Testis (tissue), 3 donors: ENCODE measurements around the gene ATP6V0D1. TPM values are rescaled to one million over a fixed set of nuclear protein-coding genes. Genes with fewer than 3 reads are reported as not detected.

Experiments used
- DNase-seq: peaks from one replicate; pipeline ENCODE4 v3.0.0-alpha.2; 2019
- H3K27ac ChIP-seq, 2 donors: fragments of 200-600 bp; sonication (generic); one replicate each; pipeline ENCODE4 v1.5.1; 2019
- H3K27me3 ChIP-seq: fragments of 200-600 bp; sonication (generic); one replicate; pipeline ENCODE4 v1.5.1; 2019
- H3K36me3 ChIP-seq: fragments of 200-600 bp; sonication (generic); one replicate; pipeline ENCODE4 v1.5.1; 2017; ENCODE audit warnings: low read depth; ENCODE audit errors: missing control alignments
- H3K4me1 ChIP-seq: fragments of 200-600 bp; sonication (generic); one replicate; pipeline ENCODE4 v1.5.1; 2019
- H3K4me3 ChIP-seq, 2 donors: fragments of 200-600 bp; sonication (generic); one replicate each; pipeline ENCODE4 v1.5.1; 2017 to 2019
- H3K9me3 ChIP-seq: fragments of 200-600 bp; sonication (generic); one replicate; pipeline ENCODE4 v1.5.1; 2017
- POLR2A ChIP-seq: fragments of 450-650 bp; IDR thresholded peaks from one replicate; pipeline ENCODE4 v1.6.1; 2017; ENCODE audit warnings: antibody characterized with exemption, mild to moderate bottlenecking, moderate library complexity
- WGBS, 2 donors: methylation state at CpG; one replicate each; pipeline ENCODE4 v1.1.5; 2018; 5-methylcytosine and 5-hydroxymethylcytosine counted together
- intact Hi-C: fragments of 100-400 bp; cut with DNase I; formaldehyde crosslinking; loops from one replicate; pipeline ENCODE4 v1.15.1; 2023; ENCODE audit warnings: low total_unique reads
- polyA plus RNA-seq: library from polyadenylated mRNA; stranded (reverse); fragments of 350-450 nt; fragmentation: Illumina TruSeq; extraction: RNeasy Lipid Tissue Mini Kit (QIAGEN cat#74804); gene quantifications from one replicate; pipeline ENCODE4 v1.2.3, GENCODE V29; 2014; ENCODE audit warnings: low read depth, low replicate concordance; ENCODE audit not compliant: insufficient read depth
- total RNA-seq, 2 donors: library from RNA; depleted of rRNA; stranded (reverse); fragments of >200 nt; gene quantifications; one replicate each; pipeline ENCODE4 v1.2.3, GENCODE V29; 2016
- TF ChIP-seq, protein P1 (sequence below), 3 experiments: fragments of 450-650 bp in 2 of 3; fragments of 200-600 bp in 1 of 3; sonication (generic) in 1 of 3; IDR thresholded peaks; one replicate each; pipeline ENCODE4 v1.5.1; 2016 to 2019; ENCODE audit warnings: antibody characterized with exemption in 3 of 3, mild to moderate bottlenecking in 2 of 3, moderate library complexity in 1 of 3

The ATP6V0D1 gene
- total and polyA plus RNA-seq, 3 donors from 2014 or later, result 95.0 to 165 (median 135) TPM

DNA sequence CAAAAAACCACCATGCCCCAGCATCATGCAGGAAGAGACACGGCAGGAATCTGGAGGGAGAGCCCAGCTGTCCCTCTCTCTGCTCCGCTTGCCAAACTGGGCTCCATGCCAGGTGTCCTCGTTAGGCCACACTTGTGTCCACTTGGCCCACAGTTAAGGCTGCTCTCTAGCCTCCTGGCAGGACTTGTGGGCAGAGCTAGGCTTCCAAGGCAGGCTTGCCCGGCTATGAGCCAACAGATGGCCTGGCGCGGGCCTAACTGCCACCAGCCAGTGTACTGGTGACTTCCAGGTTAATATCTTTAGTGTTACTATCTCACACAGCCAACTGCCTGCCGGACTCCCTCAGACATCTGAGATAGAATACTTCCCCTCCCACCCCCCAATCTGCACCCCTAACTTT is 10.6 kb downstream of the ATP6V0D1 start:
- H3K9me3 ChIP-seq, result no peaks in the 10 kb centered on the region
- DNase-seq, result peak; percentile 93
- 36 to 46% methylated on average over 6 to 7 of the region's 7 CpGs for WGBS, 2 donors
- no peaks in the 10 kb centered on the region for H3K27me3 ChIP-seq
- H3K36me3 ChIP-seq, result no peaks in the 10 kb centered on the region
- intact Hi-C loops, result no loop called here
- H3K4me1 ChIP-seq, result peaks cover 16% of the 10 kb centered on the region
- peak overlapping the region in 1 of 2 donors; percentile 14 for H3K27ac ChIP-seq
- TF ChIP-seq POLR2A, result no peak
- TF ChIP-seq, protein P1, sequence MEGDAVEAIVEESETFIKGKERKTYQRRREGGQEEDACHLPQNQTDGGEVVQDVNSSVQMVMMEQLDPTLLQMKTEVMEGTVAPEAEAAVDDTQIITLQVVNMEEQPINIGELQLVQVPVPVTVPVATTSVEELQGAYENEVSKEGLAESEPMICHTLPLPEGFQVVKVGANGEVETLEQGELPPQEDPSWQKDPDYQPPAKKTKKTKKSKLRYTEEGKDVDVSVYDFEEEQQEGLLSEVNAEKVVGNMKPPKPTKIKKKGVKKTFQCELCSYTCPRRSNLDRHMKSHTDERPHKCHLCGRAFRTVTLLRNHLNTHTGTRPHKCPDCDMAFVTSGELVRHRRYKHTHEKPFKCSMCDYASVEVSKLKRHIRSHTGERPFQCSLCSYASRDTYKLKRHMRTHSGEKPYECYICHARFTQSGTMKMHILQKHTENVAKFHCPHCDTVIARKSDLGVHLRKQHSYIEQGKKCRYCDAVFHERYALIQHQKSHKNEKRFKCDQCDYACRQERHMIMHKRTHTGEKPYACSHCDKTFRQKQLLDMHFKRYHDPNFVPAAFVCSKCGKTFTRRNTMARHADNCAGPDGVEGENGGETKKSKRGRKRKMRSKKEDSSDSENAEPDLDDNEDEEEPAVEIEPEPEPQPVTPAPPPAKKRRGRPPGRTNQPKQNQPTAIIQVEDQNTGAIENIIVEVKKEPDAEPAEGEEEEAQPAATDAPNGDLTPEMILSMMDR (IDR thresholded peaks at IDR 0.05), result no peak
- H3K4me3 ChIP-seq, result no peak overlapping the region

DNA sequence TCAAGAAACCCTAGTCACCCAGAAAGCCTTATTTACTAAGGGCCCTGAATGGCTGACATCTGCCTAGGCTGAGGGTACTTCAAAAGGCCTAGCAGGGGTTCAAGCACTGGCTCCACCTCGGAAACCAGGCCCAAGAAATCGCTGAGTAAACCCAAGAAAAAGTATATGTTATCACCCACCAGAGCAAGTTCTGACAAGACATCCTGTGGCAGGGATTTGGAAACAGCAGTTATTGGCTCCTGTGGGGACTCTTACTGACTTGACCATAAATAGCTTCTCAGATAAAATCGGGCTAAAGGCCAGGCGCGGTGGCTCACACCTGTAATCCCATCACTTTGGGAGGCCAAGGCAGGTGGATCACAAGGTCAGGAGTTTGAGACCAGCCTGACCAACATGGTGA is 12.2 kb downstream of the ATP6V0D1 start:
- H3K27ac ChIP-seq, result no peak overlapping the region
- WGBS, 2 donors, result 94 to 96% methylated on average over 5 of the region's 5 CpGs
- H3K4me3 ChIP-seq, result no peak overlapping the region
- H3K9me3 ChIP-seq, result no peaks in the 10 kb centered on the region
- no peak for DNase-seq
- no peak for TF ChIP-seq POLR2A
- TF ChIP-seq, protein P1 (IDR thresholded peaks at IDR 0.05), result no peak
- H3K36me3 ChIP-seq, result no peaks in the 10 kb centered on the region
- no peaks in the 10 kb centered on the region for H3K27me3 ChIP-seq
- intact Hi-C loops, result loop anchor here (5.0 kb wide), 1 partner anchor 41 kb away; no protein-coding TSS in a partner anchor
- H3K4me1 ChIP-seq, result peaks cover 28% of the 10 kb centered on the region

DNA sequence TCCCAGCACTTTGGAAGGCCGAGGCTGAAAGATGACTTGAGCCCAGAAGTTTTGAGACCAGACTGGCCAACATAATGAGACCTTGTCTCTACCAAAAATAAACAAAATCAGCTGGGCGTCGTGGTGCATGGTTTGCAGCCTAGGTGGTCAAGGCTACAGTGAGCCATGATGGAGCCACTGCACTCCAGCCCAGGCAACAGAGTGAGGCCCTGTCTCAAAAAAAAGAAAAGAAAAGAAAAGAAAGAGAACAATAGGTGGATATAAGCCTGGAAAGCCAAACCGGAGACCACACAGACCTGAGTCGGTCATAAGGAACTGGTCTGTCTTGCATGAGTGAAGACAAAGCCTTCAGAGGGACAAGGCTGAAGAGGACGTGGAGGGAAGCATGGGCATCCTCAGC is 14.4 kb downstream of the ATP6V0D1 start:
- WGBS, 2 donors, result 80 to 82% methylated on average over 6 of the region's 6 CpGs
- peaks cover 49% of the 10 kb centered on the region for H3K4me1 ChIP-seq
- intact Hi-C loops, result loop anchor here (5.0 kb wide), 1 partner anchor 39 kb away; no protein-coding TSS in a partner anchor
- H3K27ac ChIP-seq, result no peak overlapping the region
- H3K27me3 ChIP-seq, result no peaks in the 10 kb centered on the region
- no peaks in the 10 kb centered on the region for H3K9me3 ChIP-seq
- no peak for TF ChIP-seq POLR2A
- TF ChIP-seq, protein P1 (IDR thresholded peaks at IDR 0.05), result no peak
- H3K4me3 ChIP-seq, result no peak overlapping the region
- H3K36me3 ChIP-seq, result no peaks in the 10 kb centered on the region
- DNase-seq, result no peak

GRCh38 chr16:67464565-67464964 is 16.4 kb downstream of the ATP6V0D1 start:
- Histone ChIP-seq H3K4me3 (no peak overlapping the region), H3K27ac (no peak overlapping the region), H3K4me1 (peaks cover 60% of the 10 kb centered on the region), H3K9me3 (no peaks in the 10 kb centered on the region), H3K27me3 (no peaks in the 10 kb centered on the region), H3K36me3 (no peaks in the 10 kb centered on the region)
- peak; percentile 53 for DNase-seq
- TF ChIP-seq, protein P1 (IDR thresholded peaks at IDR 0.05), result no peak
- no peak for TF ChIP-seq POLR2A
- WGBS, 2 donors, result 52 to 78% methylated on average over 1 to 2 of the region's 2 CpGs
- intact Hi-C loops, result no loop called here

DNA sequence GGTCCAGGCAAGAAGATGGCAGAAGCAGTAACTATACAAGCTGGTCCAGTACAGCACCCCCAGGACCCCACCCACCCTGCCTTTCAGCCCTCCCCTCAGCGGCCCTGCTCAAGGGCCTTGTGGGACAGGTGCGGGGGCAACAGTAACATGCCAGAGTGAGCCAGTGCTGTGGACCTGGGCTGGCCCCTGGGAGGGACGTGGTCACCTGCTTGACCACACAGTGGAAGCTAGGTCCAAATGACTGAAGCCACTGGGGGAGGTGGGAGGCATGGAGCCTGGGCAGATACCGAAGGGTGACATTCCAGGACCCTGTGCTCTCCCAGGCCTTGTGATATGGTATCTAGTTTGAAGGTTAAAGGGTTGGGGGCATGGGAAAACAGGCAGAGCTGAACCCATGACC is 17.3 kb downstream of the ATP6V0D1 start:
- TF ChIP-seq, protein P1 (IDR thresholded peaks at IDR 0.05), result no peak
- no peak for TF ChIP-seq POLR2A
- Histone ChIP-seq H3K9me3 (no peaks in the 10 kb centered on the region), H3K36me3 (no peaks in the 10 kb centered on the region), H3K4me3 (no peak overlapping the region), H3K4me1 (peaks cover 68% of the 10 kb centered on the region), H3K27ac (no peak overlapping the region), H3K27me3 (no peaks in the 10 kb centered on the region)
- intact Hi-C loops, result no loop called here
- no peak for DNase-seq
- 79 to 87% methylated on average over 4 of the region's 4 CpGs for WGBS, 2 donors
